ENCODE data around the gene TRH. TPM values are rescaled to one million over a fixed set of nuclear protein-coding genes. Genes with fewer than 3 reads are reported as not detected.

Gene TRH
- total and polyA plus RNA-seq, 2 of the 4 experiments (the other 2 are of a cell fraction), result not detected

DNA sequence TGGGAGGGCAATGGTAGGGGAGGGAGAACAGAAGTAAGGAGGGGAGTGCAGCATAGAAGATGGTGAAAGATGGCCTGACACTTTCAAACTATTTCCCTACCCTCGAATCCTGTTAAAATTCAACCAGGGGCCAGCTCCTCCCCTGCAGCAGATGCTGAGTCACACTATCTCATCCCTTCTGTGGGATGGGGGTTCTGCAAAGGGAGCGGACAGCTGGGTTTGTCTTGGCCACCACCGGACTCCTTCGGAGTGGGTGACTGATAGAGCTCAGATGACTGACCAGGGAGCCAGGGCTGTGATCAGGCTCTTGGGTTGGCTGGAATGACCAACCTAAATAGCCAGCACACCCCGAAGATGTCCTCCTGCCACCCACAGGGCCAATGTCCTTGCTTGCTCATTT is 47.4 kb upstream of the TRH start:
- intact Hi-C loops (cut with micrococcal nuclease), result no loop called here
- Histone ChIP-seq H3K36me3 (ENCODE audit: control insufficient read depth, insufficient read depth, low read length) (no peaks in the 10 kb centered on the region), H3K9ac (ENCODE audit: low read depth, low read length) (no peak overlapping the region), H3K4me3 (ENCODE audit: insufficient read depth, low read depth, low read length) (no peak overlapping the region), H3K9me3 (ENCODE audit: control insufficient read depth, insufficient read depth, low read length) (peaks cover 21% of the 10 kb centered on the region), H3K9me1 (ENCODE audit: insufficient read depth, low read length) (no peaks in the 10 kb centered on the region), H2BK20ac (ENCODE audit: low read depth, low read length) (no peak overlapping the region), H2AK5ac (ENCODE audit: low read depth, low read length) (no peak overlapping the region), H4K8ac (ENCODE audit: low read depth in 2 of 2, low read length in 2 of 2) (no peak overlapping the region), H4K20me1 (ENCODE audit: insufficient read depth, low read length) (no peaks in the 10 kb centered on the region), H2BK15ac (ENCODE audit: low read depth, low read length) (no peak overlapping the region), H3K79me1 (ENCODE audit: low read depth in 1 of 2, low read length in 2 of 2) (no peaks in the 10 kb centered on the region), H3K4ac (ENCODE audit: low read depth, low read length) (no peak overlapping the region), H3K14ac (replicated peaks; ENCODE audit: low read depth, low read length) (no peak overlapping the region), H3K23ac (ENCODE audit: low read depth, low read length) (no peak overlapping the region), H4K5ac (ENCODE audit: low read depth, low read length) (no peak overlapping the region), H3K56ac (ENCODE audit: extremely low read depth, insufficient read depth, low read length) (no peak overlapping the region), H4K91ac (ENCODE audit: insufficient read depth, low read depth, low read length) (no peak overlapping the region), H2AK9ac (replicated peaks; ENCODE audit: low read depth, low read length, poor library complexity) (no peak overlapping the region), H3K27ac (ENCODE audit: insufficient read depth, low read length) (no peak overlapping the region), H3K4me1 (ENCODE audit: control insufficient read depth, insufficient read depth, low read length) (no peaks in the 10 kb centered on the region), H2AFZ (replicated peaks; ENCODE audit: low read length, poor library complexity) (no peak overlapping the region), H3K27me3 (ENCODE audit: control insufficient read depth, insufficient read depth, low read length) (peaks cover 28% of the 10 kb centered on the region), H2BK5ac (ENCODE audit: low read depth, low read length, poor library complexity, severe bottlenecking) (no peak overlapping the region), H2BK120ac (ENCODE audit: low read depth, low read length) (no peak overlapping the region), H3K4me2 (ENCODE audit: low read depth, low read length) (no peak overlapping the region), H3K18ac (ENCODE audit: low read depth, low read length) (no peak overlapping the region)
- no TSS peak for BruUV-seq (replicated peaks)
- in situ Hi-C loops (cut with MboI; ENCODE audit: low sequenced_read_pairs), result loop anchor here (5.0 kb wide), 1 partner anchor 435 kb away; no protein-coding TSS in a partner anchor
- no peak for ATAC-seq (ENCODE audit: low read depth)
- TF ChIP-seq RFX5 (IDR thresholded peaks at IDR 0.05; ENCODE audit: low read depth, low read length), result no peak
- TF ChIP-seq MAZ (IDR thresholded peaks at IDR 0.05; ENCODE audit: borderline replicate concordance, low read depth, low read length), result no peak
- no peak for TF ChIP-seq RCOR1 (IDR thresholded peaks at IDR 0.05; ENCODE audit: insufficient replicate concordance, low read length)
- TF ChIP-seq, protein P1, sequence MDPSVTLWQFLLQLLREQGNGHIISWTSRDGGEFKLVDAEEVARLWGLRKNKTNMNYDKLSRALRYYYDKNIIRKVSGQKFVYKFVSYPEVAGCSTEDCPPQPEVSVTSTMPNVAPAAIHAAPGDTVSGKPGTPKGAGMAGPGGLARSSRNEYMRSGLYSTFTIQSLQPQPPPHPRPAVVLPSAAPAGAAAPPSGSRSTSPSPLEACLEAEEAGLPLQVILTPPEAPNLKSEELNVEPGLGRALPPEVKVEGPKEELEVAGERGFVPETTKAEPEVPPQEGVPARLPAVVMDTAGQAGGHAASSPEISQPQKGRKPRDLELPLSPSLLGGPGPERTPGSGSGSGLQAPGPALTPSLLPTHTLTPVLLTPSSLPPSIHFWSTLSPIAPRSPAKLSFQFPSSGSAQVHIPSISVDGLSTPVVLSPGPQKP (IDR thresholded peaks at IDR 0.05; ENCODE audit: borderline replicate concordance, low read depth, low read length), result no peak
- no peak for TF ChIP-seq RAD21 (IDR thresholded peaks at IDR 0.05; ENCODE audit: low read length)
- no peak for TF ChIP-seq BHLHE40 (IDR thresholded peaks at IDR 0.05; ENCODE audit: low read depth, low read length)
- TF ChIP-seq, protein P2, sequence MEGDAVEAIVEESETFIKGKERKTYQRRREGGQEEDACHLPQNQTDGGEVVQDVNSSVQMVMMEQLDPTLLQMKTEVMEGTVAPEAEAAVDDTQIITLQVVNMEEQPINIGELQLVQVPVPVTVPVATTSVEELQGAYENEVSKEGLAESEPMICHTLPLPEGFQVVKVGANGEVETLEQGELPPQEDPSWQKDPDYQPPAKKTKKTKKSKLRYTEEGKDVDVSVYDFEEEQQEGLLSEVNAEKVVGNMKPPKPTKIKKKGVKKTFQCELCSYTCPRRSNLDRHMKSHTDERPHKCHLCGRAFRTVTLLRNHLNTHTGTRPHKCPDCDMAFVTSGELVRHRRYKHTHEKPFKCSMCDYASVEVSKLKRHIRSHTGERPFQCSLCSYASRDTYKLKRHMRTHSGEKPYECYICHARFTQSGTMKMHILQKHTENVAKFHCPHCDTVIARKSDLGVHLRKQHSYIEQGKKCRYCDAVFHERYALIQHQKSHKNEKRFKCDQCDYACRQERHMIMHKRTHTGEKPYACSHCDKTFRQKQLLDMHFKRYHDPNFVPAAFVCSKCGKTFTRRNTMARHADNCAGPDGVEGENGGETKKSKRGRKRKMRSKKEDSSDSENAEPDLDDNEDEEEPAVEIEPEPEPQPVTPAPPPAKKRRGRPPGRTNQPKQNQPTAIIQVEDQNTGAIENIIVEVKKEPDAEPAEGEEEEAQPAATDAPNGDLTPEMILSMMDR (conservative IDR thresholded peaks at IDR 0.05; ENCODE audit: low read depth, low read length), result no peak
- no peak for TF ChIP-seq CHD1 (IDR thresholded peaks at IDR 0.05; ENCODE audit: low read depth, low read length)
- no peak for TF ChIP-seq SMC3 (IDR thresholded peaks at IDR 0.05; ENCODE audit: low read depth, low read length)
- no peak for TF ChIP-seq FOS (IDR thresholded peaks at IDR 0.05; ENCODE audit: low read depth, low read length)
- no peak for TF ChIP-seq CEBPB (IDR thresholded peaks at IDR 0.05; ENCODE audit: low read depth, low read length)
- POLR2A ChIA-PET (ENCODE audit: unreplicated experiment), result no interaction called here
- no CpG with 5 or more reads among the region's 5 CpGs for WGBS, 2 experiments (ENCODE audit: extremely low coverage in 2 of 2, insufficient read length in 1 of 2)
- DNase-seq, result no peak
- CTCF ChIA-PET, result interaction anchor here (0.6 kb wide), 1 partner anchor 179 kb away, joined by 3 read pairs; no protein-coding TSS in a partner anchor
- dilution Hi-C loops (cut with HindIII; ENCODE audit: low sequenced_read_pairs, unreplicated experiment), result no loop called here
